KG1 (cell line): Measurements from ENCODE around the gene BMERB1.
"Not testable (repeated sequence)": the region's sequence is repeated elsewhere in the genome, so short reads cannot be mapped to it uniquely, and the experiment has no call there.

Experiments
- DNase-seq: peaks from one replicate; lab custom pipeline; 2025; lab: John Stamatoyannopoulos, UW

The BMERB1 gene

DNA sequence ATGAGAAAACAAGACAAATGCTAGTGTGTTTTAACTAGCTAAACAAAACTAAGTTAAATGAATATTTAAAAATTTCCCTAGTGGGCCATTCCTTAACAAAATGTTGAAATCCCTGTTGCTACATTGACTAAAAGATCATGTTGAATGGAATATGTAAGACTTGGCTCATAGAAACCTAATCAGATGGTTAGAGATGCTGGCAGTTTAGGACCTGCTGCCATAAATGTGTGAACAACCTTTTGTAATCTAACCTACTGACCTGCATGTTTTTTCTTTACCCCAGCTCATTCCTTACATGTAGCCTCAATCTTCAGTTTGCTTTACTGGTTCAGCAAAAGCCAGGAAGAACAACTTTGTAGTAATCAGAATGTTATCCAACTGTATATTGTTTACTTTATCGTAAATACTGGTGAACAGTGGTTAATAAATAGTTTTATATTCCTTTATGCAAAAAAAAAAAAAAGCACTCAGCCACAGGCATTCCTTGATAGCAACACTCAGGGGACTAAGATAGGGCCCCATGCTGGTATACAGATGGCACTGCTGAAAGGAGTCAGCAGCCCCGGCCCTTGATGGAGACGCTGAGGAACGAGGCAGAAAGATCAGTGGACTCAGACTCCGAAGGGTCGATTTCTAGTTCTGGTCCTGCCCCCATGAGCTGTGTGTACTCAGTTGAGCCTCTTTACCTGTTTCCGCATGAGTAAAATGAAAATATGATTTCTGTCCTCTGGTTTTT is 130.4 kb downstream of the BMERB1 start:
- no peak for DNase-seq

DNA sequence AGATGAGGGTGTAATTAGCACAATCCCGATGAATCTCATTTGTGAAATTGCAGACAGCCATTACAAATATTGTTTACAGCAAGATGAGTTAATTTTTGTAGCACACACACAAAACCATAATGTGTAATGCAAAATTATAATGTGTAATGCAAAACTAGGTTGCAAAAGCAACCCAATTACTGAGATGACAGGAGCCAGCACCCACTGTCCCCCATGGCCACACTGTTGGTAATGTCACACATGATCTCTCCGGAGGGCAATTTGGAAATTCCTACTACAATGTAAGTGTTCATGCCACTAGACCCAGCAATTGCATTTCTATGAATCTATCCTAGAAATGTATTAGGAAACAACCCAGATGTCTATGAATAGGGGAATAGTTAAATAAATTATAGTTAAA is 131.7 kb downstream of the BMERB1 start:
- no peak for DNase-seq

DNA sequence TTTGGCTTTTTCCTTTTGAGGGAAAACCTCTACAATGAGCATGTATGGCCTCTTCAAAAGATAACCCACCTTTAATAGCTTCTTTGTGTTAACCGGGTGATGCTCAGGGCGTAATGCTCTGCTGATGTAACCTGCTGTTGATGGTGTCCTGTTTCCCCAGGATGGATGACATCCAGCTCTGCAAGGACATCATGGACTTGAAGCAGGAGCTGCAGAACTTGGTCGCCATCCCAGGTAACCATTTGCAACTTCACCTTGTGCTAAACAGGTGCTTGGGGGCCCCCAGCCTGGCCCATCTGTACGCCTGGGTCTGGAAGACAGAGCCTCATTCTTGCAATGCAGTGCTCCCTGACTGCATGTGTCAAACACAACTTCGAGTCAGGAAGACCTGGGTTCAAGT is 133.4 kb downstream of the BMERB1 start:
- DNase-seq, result no peak

DNA sequence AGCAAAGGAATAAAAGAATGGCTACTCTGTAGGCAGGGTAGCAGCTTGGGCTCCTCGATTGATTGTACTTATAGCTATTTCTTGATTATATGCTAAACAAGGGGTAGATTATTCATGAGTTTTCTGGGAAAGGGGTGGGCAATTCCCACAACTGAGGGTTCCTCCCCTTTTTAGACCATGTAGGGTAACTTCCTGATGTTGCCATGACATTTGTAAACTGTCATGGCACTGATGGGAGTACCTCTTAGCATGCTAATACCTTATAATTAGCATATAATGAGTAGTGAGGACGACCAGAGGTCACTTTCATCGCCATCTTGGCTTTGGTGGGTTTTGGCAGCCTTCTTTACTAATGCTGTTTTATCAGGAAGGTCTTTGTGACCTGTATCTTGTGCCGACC is 136.3 kb downstream of the BMERB1 start:
- DNase-seq, result not testable (repeated sequence)

DNA sequence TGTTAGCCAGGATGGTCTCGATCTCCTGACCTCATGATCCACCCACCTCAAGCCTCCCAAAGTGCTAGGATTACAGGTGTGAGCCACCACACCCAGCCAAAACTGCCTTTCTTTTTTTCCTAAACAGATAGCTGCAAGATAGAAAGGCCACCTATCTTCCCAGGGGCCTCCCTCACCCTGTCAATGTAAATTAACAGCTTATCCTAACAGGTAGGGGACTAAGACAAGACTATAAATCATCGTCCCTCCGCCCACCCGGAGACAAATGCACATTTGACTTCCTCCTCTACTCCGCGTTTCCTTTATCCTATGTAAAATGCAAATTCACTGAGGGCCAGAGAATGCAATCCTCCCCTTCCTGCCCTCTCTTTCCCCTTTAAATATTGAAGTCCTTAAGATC is 137.2 kb downstream of the BMERB1 start:
- no peak for DNase-seq

DNA sequence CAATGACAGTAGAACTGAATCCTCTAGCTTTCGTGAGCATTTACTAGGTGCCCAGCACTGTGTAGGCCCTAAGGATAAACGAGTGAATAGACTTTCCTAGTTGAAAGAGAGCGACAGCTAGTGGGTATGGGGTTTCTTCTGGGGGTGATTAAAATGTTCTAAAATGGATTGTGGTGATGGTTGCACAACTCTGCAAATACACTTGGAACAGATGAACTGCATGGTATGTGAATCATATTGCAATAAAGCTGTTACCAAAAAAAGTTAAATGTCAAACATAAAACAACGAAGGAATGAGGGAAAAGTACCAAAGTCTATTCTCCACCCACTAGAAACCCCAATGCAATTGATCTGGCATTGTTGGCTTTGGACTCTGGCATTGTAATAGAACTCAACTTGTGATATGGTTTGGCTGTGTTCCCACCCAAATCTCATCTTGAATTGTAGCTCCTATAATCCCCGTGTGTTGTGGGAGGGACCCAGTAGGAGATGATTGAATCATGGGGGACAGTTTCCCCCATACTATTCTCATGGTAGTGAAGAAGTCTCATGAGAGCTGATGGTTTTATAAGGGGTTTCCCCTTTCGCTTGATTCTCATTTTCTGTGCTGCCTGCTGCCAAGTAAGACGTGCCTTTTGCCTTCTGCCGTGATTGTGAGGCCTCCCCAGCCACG is 138.1 kb downstream of the BMERB1 start:
- no peak for DNase-seq

DNA sequence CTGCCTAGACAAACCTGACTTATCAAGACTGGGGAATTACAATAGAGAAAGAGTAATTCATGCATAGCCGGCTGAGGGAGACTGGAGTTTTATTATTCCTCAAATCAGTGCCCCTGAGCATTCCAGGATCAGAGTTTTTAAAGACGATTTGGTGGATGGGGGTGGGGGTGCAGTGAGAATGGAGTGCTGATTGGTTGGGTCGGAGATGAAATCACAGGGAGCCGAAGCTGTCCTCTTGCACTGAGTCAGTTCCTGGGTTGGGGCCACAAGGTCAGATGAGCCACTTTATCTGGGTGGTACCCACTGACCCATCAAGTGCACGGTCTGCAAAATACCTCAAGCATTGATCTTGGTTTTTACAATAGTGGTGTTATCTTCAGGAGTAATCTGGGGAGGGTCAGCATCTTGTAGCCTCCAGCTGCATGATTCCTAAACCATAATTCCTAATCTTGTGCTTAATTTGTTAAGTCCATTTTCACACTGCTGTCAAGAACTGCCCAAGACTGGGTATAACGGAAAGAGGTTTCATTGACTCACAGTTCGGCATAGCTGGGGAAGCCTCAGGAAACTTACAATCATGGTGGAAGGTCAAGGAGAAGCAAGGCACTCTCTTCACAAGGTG is 139.0 kb downstream of the BMERB1 start:
- no peak for DNase-seq

DNA sequence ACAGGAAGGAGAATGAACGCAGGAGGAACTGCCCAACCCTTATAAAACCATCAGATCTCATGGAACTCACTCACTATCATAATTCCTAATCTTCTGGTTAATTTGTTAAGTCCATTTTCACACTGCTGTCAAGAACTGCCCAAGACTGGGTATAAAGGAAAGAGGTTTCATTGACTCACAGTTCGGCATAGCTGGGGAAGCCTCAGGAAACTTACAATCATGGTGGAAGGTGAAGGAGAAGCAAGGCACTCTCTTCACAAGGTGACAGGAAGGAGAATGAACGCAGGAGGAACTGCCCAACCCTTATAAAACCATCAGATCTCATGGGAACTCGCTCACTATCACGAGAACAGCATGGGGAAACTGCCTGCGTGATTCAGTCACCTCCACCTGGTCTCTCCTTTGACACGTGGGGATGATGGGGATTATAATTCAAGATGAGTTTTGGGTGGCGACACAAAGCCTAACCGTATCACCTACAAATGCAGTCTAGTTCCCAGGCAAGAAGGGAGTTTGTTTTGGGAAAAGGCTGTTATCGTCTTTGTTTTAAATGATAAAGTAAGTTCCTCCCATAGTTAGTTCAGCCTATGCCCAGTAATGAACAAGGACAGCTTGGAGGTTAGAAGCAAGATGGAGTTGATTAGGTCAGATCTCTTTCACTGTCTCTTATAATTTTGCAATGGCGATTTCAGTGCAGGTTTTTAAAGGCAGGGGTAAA is 139.7 kb downstream of the BMERB1 start:
- not testable (repeated sequence) for DNase-seq

DNA sequence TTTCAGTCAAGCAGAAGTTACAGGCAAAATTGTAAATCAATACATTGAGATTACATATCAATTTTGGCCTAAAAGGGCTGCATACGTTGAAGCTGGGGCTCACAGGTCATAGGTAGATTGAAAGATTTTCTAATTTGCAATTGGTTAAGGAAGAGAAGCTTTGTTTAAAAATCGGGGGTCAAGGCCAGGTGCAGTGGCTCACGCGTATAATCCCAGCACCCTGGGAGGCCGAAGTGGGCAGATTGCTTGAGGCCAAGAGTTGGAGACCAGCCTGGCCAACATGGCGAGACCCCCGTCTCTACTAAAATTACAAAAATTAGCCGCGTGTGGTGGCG is 140.2 kb downstream of the BMERB1 start:
- no peak for DNase-seq

DNA sequence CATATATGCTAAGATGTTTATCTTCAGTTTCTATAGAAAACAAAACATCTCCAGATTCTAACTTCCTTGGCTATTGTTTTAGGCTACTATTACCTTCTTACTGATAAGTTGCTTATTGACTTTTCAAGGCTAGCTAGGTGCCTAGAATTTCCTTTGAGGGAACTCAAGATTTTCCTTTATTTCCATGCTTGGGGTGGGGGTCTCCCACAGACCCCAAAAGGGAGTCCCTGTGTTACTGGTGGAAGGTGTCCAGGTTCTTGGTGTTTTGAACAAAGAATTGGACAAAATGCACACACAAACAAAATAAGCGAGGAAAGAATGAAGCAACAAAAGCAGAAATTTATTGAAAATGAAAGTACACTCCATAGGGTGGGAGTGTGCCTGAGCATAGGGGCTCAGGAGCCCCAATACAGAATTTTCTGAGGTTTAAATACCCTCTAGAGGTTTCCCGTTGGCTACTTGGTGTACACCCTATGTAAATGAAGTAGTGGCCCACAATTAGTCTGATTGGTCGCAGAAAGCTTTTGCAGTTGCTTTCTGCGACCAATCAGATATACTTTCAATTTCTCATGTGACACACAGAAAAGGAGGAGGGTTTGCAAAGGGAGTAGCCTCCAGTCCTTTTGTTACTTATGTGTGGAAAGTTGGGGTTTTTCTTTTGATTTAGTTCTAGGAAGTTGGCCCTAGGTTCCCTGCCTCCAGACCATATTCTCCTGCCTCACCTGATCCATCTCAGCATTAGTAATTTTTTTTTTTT is 141.1 kb downstream of the BMERB1 start:
- no peak for DNase-seq

DNA sequence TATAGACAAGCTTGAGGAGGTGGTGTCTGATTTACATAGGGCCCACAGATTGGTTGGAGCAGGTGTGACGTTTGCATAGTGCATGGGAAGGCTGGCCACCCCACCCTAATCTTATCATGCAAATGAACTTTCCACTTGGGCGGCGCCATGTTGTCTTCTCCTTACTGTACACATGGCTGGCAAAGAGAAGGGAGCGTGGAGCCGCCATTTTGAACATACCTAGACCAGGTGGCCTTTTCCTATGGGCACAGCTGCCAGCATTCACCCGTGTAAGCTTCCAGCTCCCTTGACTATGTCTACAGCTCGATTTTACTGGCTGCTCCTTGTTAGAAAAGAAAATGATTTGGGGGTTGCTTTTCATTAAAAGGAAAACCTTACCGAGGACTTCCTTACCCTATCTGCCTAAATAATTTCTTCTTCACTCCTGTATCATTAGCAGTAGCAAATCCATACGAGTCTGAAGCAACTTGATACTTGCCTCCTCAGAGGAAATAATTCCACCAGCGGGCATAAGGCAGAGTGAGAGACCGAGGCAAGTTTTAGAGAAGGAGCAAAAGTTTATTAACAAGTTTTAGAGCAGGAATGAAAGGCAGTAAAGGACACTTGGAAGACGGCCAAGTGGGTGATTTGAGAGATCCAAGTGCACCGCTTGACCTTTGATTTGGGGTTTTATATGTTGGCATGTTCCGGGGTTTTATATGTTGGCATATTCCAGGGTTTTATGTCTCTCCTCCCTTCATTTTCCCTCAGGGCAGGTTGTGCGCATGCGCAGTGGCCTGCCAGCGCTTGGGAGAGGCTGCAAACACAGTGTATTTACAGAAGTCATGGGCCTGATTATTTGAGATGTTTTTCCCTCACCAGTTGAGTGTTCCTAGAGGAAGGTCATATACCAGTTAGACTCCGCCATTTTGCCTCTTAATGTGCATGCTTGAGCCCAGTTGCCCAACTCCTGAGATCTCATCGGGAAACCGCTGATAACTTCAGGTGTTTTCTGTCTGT is 142.9 kb downstream of the BMERB1 start:
- DNase-seq, result no peak

DNA sequence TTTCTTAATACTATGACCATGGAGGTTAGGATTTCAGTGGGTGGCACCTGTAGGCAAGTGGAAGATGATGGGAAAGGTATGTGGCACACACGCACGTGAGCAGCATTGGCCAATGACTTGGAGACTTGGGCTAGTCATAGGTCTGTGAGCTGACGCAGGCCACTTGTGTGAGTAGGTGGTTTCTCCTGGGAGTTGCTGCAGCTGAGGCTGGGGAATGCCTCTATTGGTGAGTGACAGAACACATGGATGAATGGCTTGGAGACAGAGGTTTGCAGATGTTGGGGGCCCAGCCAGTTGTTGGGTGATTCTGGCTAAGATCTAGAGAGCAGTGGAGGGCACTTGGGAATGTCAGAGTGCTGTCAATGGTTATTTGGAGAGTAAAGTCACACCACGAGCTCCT is 144.4 kb downstream of the BMERB1 start:
- no peak for DNase-seq

DNA sequence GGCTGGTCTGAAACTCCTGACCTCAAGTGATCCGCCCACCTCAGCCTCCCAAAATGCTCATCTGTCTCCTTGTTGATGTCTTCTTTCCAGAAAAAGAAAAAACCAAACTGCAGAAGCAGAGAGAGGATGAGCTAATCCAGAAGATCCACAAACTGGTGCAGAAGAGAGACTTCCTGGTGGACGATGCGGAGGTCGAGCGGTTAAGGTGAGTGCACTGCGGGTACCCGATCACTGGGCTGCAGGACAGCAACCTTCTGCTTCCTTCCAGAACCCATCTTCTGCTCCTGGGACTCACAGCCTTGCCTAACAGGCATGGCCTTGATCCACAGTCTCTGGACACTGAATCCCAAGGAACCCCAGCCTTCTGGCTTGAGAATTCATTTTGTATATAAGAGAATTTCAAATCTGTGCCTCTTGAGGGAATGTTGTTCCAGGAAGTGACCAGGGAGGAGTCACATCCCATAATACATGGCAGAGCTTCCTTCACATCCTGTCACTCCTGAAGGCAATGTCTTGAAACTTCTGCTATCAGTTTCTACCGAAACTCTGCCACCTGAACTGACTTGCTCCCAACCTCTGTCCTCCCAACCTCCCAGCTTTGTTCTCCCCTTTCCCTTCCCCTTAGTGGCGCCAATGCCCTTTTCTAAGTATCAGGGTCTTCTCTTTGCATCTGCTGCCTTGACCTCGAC is 146.9 kb downstream of the BMERB1 start:
- DNase-seq, result no peak

DNA sequence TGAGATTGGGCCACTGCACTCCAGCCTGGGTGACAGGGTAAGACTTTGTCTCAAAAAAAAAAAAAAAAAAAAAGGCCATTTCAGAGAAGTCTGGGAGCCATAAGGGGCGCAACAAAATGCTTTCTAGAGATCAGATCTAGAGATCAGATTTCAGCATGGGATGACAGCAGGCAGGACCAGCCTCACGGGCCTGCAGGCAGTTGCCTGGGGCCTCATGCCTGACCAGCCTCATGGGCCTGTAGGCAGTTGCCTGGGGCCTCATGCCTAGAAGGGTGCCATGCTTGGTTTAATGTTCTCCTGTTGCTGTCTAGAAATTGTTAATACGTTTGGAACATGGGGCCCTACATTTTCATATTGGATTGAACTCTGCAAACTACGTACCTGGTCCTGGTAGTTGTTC is 149.1 kb downstream of the BMERB1 start:
- no peak for DNase-seq

DNA sequence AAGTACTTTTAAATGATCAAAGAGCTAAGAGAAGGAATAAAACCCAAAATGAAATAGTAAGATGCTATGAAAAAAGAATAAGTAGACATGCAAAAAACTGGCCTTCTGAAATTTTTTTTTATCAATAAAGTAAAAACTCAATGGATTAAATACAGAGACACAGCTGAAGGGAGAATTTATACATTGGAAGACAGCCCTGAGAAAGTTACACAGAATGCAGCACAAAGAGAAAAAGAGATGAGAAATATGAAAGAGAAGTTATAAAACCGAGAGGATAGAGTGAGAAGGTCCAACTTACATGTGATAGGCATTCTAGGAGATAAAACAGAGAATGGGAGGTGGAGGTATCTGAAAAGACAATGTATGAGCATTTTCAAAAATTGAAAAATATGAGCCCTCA is 151.6 kb downstream of the BMERB1 start:
- DNase-seq, result no peak

DNA sequence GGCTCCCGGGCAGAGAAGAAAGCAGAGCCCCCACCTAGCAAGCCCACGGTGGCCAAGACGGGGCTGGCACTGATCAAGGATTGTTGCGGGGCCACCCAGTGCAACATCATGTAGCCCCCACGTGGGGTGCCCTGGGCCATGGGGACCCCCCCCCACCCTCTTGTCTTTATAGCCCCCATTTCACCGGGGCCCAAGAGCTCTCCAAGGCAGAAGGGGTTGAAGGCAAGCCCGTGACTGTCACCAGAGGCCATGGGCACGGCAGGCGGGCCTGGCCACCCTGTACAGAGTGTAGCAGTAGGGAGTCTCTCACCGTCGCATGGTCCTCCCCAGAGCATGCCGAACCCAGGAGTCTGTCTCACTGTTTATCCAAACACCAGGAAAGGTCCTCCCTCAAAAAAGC is 152.3 kb downstream of the BMERB1 start:
- no peak for DNase-seq

DNA sequence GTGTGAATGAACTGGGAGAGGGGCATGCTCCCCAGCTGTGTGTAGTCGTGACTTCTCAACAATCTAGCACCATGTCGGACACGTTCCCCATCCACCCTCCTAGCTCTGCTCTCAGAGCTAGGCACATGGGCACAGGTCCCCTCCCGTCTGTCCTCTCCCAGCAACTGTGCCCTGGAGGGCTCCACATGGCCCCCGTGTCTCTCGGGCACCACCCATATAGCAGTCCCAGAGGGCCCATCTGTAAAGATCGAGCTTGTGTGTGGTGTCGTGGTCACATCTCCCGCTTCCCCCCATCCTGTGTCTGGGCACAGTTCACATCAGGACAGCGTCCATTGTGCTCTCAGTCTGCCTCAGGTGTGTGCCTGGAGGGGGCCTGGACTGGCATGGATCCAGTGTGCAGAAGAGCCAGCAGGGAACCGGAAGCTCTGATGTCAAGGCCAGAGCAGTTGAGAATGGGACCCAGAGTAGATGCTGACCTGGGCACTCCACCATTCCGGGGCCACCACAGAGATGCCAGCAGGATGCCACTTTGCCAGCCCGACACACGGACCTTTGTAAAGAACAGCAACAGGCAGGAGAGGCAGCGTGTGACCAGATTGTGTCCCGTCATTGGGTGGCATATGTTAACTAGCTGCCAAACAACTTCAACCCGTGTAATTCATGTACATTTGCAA is 152.9 kb downstream of the BMERB1 start:
- DNase-seq, result no peak

DNA sequence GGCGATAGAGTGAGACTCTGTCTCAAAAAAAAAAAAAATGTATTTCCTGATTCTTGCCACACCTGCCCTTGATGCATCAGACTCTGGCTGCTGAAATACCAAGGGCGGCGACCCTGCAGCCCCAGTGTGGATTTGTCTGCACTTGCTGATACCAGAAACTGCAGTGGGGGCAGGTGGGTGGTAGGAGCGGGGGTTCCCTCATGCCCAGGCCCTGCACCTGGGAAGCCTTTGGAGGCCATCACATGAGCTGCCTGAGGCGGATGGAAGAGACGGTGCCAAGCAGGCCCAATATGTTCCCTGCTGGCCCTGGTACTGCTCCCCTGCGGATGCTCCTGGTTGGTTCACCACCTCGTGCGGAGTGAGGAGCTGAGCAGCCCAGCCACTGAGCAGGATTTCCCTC is 157.9 kb downstream of the BMERB1 start:
- DNase-seq, result no peak

DNA sequence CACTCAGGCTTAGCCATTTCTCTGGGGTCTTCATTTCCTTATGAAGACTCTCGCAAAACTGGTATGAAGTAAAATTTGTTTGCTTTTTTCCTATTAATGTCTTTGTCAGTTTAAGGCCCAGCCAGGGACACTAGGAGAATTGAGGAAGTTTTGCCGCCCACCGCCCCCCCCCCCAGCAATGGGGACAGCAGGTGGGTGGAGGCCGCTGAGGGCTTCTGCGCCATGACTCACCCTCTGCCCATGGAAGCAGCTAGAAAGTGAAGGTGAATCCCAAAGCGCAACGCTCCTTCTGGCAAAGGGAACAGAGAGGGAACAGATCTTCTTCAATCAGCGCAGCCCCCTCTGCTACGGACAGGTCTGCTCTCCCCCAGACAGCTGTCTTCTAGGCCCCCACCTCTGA is 158.8 kb downstream of the BMERB1 start:
- DNase-seq, result no peak
